ENCODE measurements around the gene SENP1. TPM values are rescaled to one million over a fixed set of nuclear protein-coding genes. Genes with fewer than 3 reads are reported as not detected.
A peak's percentile ranks its signal among the peaks of the same experiment; 100 is the strongest.

The SENP1 gene
- 10 to 100 TPM; 42.4 to 43.7 TPM for total RNA-seq

GRCh38 chr12:48105867-48106680, at the start of gene SENP1:
Gene SENP1 (minus strand): TSS chr12:48106079. CDS start chr12:48101472, 4,607 bp downstream.
- H3K4me1 Mint-ChIP-seq = peaks cover 55% of the 10 kb centered on the region
- DNase-seq = peak; percentile 91
- CTCF ChIA-PET = interaction anchor here (0.7 to 2.5 kb wide), 5 partner anchors 13 to 298 kb away, joined by 3 to 12 read pairs (median 3); partner anchors contain the start of genes ASB8 and PFKM
- H3K27ac Mint-ChIP-seq = peak within 1 kb of the TSS; percentile 84
- no peaks in the 10 kb centered on the region for H3K9me3 Mint-ChIP-seq
- POLR2A ChIA-PET = interaction anchor here (0.6 to 5.1 kb wide), 18 partner anchors 10 to 576 kb away, joined by 3 to 54 read pairs (median 4); partner anchors contain the start of genes ASB8, KANSL2, PFKM and VDR
- no peaks in the 10 kb centered on the region for H3K27me3 Mint-ChIP-seq
- H3K36me3 Mint-ChIP-seq (ENCODE audit: low read depth) = peaks cover 6% of the 10 kb centered on the region
- peak within 1 kb of the TSS; percentile 94 for H3K4me3 Mint-ChIP-seq

GRCh38 chr12:48151103-48151771, 45.4 kb upstream of the SENP1 start:
- ChIA-PET CTCF (interaction anchor here (0.6 kb wide), 1 partner anchor 380 kb away, joined by 3 read pairs; no protein-coding TSS in a partner anchor), POLR2A (interaction anchor here (0.7 to 1.6 kb wide), 3 partner anchors 45 to 48 kb away, joined by 3 to 7 read pairs (median 5); partner anchors contain the start of gene SENP1)
- Mint-ChIP-seq H3K27me3 (no peaks in the 10 kb centered on the region), H3K4me1 (peaks cover 35% of the 10 kb centered on the region), H3K9me3 (no peaks in the 10 kb centered on the region), H3K27ac (no peak overlapping the region), H3K36me3 (ENCODE audit: low read depth) (peaks cover 52% of the 10 kb centered on the region), H3K4me3 (no peak overlapping the region)
- no peak for DNase-seq

- Mint-ChIP-seq H3K4me1 (peaks cover 5% of the 10 kb centered on the region), H3K27ac (no peak overlapping the region), H3K27me3 (no peaks in the 10 kb centered on the region), H3K36me3 (ENCODE audit: low read depth) (peaks cover 51% of the 10 kb centered on the region), H3K9me3 (no peaks in the 10 kb centered on the region), H3K4me3 (no peak overlapping the region)
- CTCF ChIA-PET = interaction anchor here (1.0 to 2.5 kb wide), 4 partner anchors 10 to 37 kb away, joined by 3 to 5 read pairs (median 3); partner anchors contain the start of gene ASB8
- DNase-seq = no peak
- POLR2A ChIA-PET = interaction anchor here (1.2 kb wide), 2 partner anchors 11 to 27 kb away, joined by 3 to 5 read pairs; partner anchors contain the start of genes ASB8 and PFKM
These were observed 40.1 kb upstream of the SENP1 start for GRCh38 chr12:48145981-48146380.

- no peak for DNase-seq
- no peaks in the 10 kb centered on the region for H3K27me3 Mint-ChIP-seq
- no peaks in the 10 kb centered on the region for H3K4me1 Mint-ChIP-seq
- H3K9me3 Mint-ChIP-seq = no peaks in the 10 kb centered on the region
- ChIA-PET POLR2A (interaction anchor here (2.3 kb wide), 1 partner anchor 14 kb away, joined by 8 read pairs; the partner anchor contains the start of gene ASB8), CTCF (no interaction called here)
- H3K4me3 Mint-ChIP-seq = no peak overlapping the region
- H3K36me3 Mint-ChIP-seq (ENCODE audit: low read depth) = peaks cover 33% of the 10 kb centered on the region
- H3K27ac Mint-ChIP-seq = no peak overlapping the region
These were observed 38.0 kb upstream of the SENP1 start for GRCh38 chr12:48143898-48144297.

GRCh38 chr12:48142818-48143674, 37.2 kb upstream of the SENP1 start:
- Mint-ChIP-seq H3K4me1 (no peaks in the 10 kb centered on the region), H3K4me3 (no peak overlapping the region), H3K36me3 (ENCODE audit: low read depth) (peaks cover 29% of the 10 kb centered on the region), H3K27me3 (no peaks in the 10 kb centered on the region), H3K9me3 (no peaks in the 10 kb centered on the region), H3K27ac (no peak overlapping the region)
- DNase-seq = no peak
- CTCF ChIA-PET = interaction anchor here (0.6 to 2.1 kb wide), 2 partner anchors 14 to 570 kb away, joined by 3 to 6 read pairs; partner anchors contain the start of gene ASB8
- POLR2A ChIA-PET = interaction anchor here (0.8 to 2.3 kb wide), 2 partner anchors 14 to 47 kb away, joined by 3 to 8 read pairs; partner anchors contain the start of gene ASB8

- Mint-ChIP-seq H3K4me3 (no peak overlapping the region), H3K9me3 (no peaks in the 10 kb centered on the region), H3K36me3 (ENCODE audit: low read depth) (peaks cover 15% of the 10 kb centered on the region), H3K27me3 (no peaks in the 10 kb centered on the region), H3K4me1 (no peaks in the 10 kb centered on the region), H3K27ac (no peak overlapping the region)
- ChIA-PET CTCF (no interaction called here), POLR2A (no interaction called here)
- no peak for DNase-seq
These were observed 29.1 kb upstream of the SENP1 start for GRCh38 chr12:48135027-48135426.

GRCh38 chr12:48132826-48133225, 26.9 kb upstream of the SENP1 start:
- peaks cover 12% of the 10 kb centered on the region for H3K36me3 Mint-ChIP-seq (ENCODE audit: low read depth)
- H3K27me3 Mint-ChIP-seq = no peaks in the 10 kb centered on the region
- no peaks in the 10 kb centered on the region for H3K9me3 Mint-ChIP-seq
- ChIA-PET POLR2A (interaction anchor here (0.5 kb wide), 1 partner anchor 223 kb away, joined by 3 read pairs; no protein-coding TSS in a partner anchor), CTCF (no interaction called here)
- H3K4me3 Mint-ChIP-seq = no peak overlapping the region
- H3K4me1 Mint-ChIP-seq = no peaks in the 10 kb centered on the region
- no peak for DNase-seq
- no peak overlapping the region for H3K27ac Mint-ChIP-seq

- no peaks in the 10 kb centered on the region for H3K9me3 Mint-ChIP-seq
- no peak for DNase-seq
- H3K27me3 Mint-ChIP-seq = no peaks in the 10 kb centered on the region
- H3K4me3 Mint-ChIP-seq = no peak overlapping the region
- no peak overlapping the region for H3K27ac Mint-ChIP-seq
- CTCF ChIA-PET = no interaction called here
- no peaks in the 10 kb centered on the region for H3K4me1 Mint-ChIP-seq
- H3K36me3 Mint-ChIP-seq (ENCODE audit: low read depth) = peaks cover 18% of the 10 kb centered on the region
- POLR2A ChIA-PET = no interaction called here
These were observed 25.6 kb upstream of the SENP1 start for GRCh38 chr12:48131517-48131916.

GRCh38 chr12:48129376-48129775, 23.5 kb upstream of the SENP1 start:
- DNase-seq = no peak
- Mint-ChIP-seq H3K27me3 (no peaks in the 10 kb centered on the region), H3K27ac (no peak overlapping the region), H3K4me1 (no peaks in the 10 kb centered on the region), H3K9me3 (no peaks in the 10 kb centered on the region), H3K4me3 (no peak overlapping the region), H3K36me3 (ENCODE audit: low read depth) (peaks cover 17% of the 10 kb centered on the region)
- ChIA-PET POLR2A (interaction anchor here (0.9 to 1.1 kb wide), 2 partner anchors 23 to 24 kb away, joined by 3 to 4 read pairs; no protein-coding TSS in a partner anchor), CTCF (no interaction called here)

GRCh38 chr12:48128800-48129199, 22.9 kb upstream of the SENP1 start:
- CTCF ChIA-PET = no interaction called here
- POLR2A ChIA-PET = no interaction called here

GRCh38 chr12:48126953-48127630, 21.2 kb upstream of the SENP1 start:
- no peak for DNase-seq
- H3K9me3 Mint-ChIP-seq = no peaks in the 10 kb centered on the region
- no peaks in the 10 kb centered on the region for H3K27me3 Mint-ChIP-seq
- no peaks in the 10 kb centered on the region for H3K4me1 Mint-ChIP-seq
- no peak overlapping the region for H3K27ac Mint-ChIP-seq
- POLR2A ChIA-PET = no interaction called here
- H3K4me3 Mint-ChIP-seq = no peak overlapping the region
- peaks cover 18% of the 10 kb centered on the region for H3K36me3 Mint-ChIP-seq (ENCODE audit: low read depth)
- CTCF ChIA-PET = interaction anchor here (1.0 kb wide), 1 partner anchor 30 kb away, joined by 3 read pairs; the partner anchor contains the start of gene ASB8

More at GRCh38 chr12:48128800-48129199, 22.9 kb upstream of the SENP1 start:
- H3K9me3 Mint-ChIP-seq = no peaks in the 10 kb centered on the region
- H3K36me3 Mint-ChIP-seq (ENCODE audit: low read depth) = peaks cover 20% of the 10 kb centered on the region
- no peak for DNase-seq
- H3K4me3 Mint-ChIP-seq = no peak overlapping the region
- no peaks in the 10 kb centered on the region for H3K27me3 Mint-ChIP-seq
- no peaks in the 10 kb centered on the region for H3K4me1 Mint-ChIP-seq
- H3K27ac Mint-ChIP-seq = no peak overlapping the region

- ChIA-PET POLR2A (interaction anchor here (1.7 kb wide), 1 partner anchor 20 kb away, joined by 10 read pairs; the partner anchor contains the start of gene SENP1), CTCF (no interaction called here)
- Mint-ChIP-seq H3K4me3 (no peak overlapping the region), H3K36me3 (ENCODE audit: low read depth) (peaks cover 18% of the 10 kb centered on the region), H3K9me3 (no peaks in the 10 kb centered on the region), H3K27ac (no peak overlapping the region), H3K4me1 (peaks cover 2% of the 10 kb centered on the region), H3K27me3 (no peaks in the 10 kb centered on the region)
- no peak for DNase-seq
These were observed 20.1 kb upstream of the SENP1 start for GRCh38 chr12:48125985-48126384.
